Measurements from ENCODE around the gene SP9.

Gene SP9

GRCh38 chr2:174338671-174339560 is 4.2 kb downstream of the SP9 start:
- no peak for DNase-seq (ENCODE audit: low read depth)
- H3K4me3 ChIP-seq (ENCODE audit: low read depth, low read length): no peak overlapping the region
- no peak for TF ChIP-seq CTCF (conservative IDR thresholded peaks at IDR 0.05; ENCODE audit: low read depth, low read length)

GRCh38 chr2:174339561-174340399 is 5.0 kb downstream of the SP9 start:
- no peak overlapping the region for H3K4me3 ChIP-seq (ENCODE audit: low read depth, low read length)
- TF ChIP-seq CTCF (conservative IDR thresholded peaks at IDR 0.05; ENCODE audit: low read depth, low read length): no peak
- DNase-seq (ENCODE audit: low read depth): no peak

- no peak for DNase-seq (ENCODE audit: low read depth)
- H3K4me3 ChIP-seq (ENCODE audit: low read depth, low read length): no peak overlapping the region
- no peak for TF ChIP-seq CTCF (conservative IDR thresholded peaks at IDR 0.05; ENCODE audit: low read depth, low read length)
These were observed 5.9 kb downstream of the SP9 start for GRCh38 chr2:174340400-174341292.

GRCh38 chr2:174341293-174341994 is 6.7 kb downstream of the SP9 start:
- peak; percentile 97 for TF ChIP-seq CTCF (conservative IDR thresholded peaks at IDR 0.05; ENCODE audit: low read depth, low read length)
- peak; percentile 86 for DNase-seq (ENCODE audit: low read depth)
- no peak overlapping the region for H3K4me3 ChIP-seq (ENCODE audit: low read depth, low read length)

GRCh38 chr2:174341995-174342685 is 7.4 kb downstream of the SP9 start:
- H3K4me3 ChIP-seq (ENCODE audit: low read depth, low read length): no peak overlapping the region
- TF ChIP-seq CTCF (conservative IDR thresholded peaks at IDR 0.05; ENCODE audit: low read depth, low read length): no peak
- no peak for DNase-seq (ENCODE audit: low read depth)

All from choroid plexus epithelial cell (primary cell).